ENCODE measurements around the gene MLLT3.

DNA sequence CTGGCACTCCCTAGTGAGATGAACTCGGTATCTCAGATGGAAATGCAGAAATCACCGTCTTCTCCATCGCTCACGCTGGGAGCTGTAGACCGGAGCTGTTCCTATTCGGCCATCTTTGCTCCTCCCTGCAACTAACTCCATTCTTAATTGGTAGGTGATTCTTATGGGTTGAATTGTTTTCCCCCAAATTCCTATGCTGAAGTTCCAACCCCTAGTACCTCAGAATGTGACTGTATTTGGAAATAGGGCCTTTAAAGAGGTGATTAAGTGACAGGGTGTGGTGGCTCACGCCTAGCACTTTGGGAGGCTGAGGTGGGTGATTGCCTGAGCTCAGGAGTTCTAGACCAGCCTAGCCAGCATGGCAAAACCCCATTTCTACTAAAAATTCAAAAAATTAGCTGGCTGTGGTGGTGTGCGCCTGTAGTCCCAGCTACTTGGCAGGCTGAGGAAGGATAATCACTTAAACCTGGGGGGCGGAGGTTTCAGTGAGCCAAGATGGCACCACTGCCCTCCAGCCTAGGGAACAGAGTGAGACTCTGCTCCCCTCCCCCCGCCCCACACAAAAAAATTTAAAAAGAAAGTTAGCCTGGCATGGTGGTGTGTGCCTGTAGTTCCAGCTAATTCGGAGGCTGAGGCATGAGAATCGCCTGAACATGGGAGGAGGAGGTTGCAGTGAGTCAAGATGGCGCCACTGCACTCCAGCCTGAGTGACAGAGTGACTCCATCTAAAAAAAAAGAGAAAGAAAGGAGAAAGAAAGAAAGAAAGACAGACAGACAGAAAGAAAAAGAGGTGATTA is 36.6 kb upstream of the MLLT3 start:
- TF ChIP-seq, protein P1, sequence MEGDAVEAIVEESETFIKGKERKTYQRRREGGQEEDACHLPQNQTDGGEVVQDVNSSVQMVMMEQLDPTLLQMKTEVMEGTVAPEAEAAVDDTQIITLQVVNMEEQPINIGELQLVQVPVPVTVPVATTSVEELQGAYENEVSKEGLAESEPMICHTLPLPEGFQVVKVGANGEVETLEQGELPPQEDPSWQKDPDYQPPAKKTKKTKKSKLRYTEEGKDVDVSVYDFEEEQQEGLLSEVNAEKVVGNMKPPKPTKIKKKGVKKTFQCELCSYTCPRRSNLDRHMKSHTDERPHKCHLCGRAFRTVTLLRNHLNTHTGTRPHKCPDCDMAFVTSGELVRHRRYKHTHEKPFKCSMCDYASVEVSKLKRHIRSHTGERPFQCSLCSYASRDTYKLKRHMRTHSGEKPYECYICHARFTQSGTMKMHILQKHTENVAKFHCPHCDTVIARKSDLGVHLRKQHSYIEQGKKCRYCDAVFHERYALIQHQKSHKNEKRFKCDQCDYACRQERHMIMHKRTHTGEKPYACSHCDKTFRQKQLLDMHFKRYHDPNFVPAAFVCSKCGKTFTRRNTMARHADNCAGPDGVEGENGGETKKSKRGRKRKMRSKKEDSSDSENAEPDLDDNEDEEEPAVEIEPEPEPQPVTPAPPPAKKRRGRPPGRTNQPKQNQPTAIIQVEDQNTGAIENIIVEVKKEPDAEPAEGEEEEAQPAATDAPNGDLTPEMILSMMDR (IDR thresholded peaks at IDR 0.05 in 8 of 11, conservative IDR thresholded peaks at IDR 0.05 in 3 of 11) = no peak
- no peak for TF ChIP-seq POLR2A (IDR thresholded peaks at IDR 0.05)
- TF ChIP-seq POLR2AphosphoS5 (IDR thresholded peaks at IDR 0.05) = no peak

Measured in spleen (tissue), 7 donors.